Measurements from ENCODE around the gene SAMD4A. TPM values are rescaled to one million over a fixed set of nuclear protein-coding genes. Genes with fewer than 3 reads are reported as not detected.

SAMD4A gene
- total RNA-seq, 1 experiment from 2014 or later = 26.5 TPM

DNA sequence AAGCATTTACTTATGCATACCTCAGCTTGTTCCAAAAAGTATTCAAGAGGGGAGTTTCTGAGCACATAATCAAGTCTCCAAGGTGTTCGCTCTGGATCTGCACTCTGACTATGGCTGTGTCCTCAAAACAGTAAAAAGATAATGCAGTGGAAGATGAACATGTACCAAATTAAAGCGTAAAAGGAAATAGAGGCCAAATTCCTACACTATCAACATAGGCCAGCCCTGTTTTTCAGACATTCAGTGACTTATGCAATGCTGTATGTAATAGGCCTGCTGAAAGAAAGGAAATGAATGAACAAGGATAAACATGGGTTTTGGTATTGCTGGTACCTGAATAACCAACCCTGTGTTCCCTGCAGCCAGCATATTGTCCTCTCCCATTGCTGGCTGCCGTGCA, 115.7 kb downstream of the SAMD4A start:
- CTCF ChIA-PET = no interaction called here
- Histone ChIP-seq H3K36me3 (ENCODE audit: insufficient read depth, low read length, poor library complexity, severe bottlenecking) (no peaks in the 10 kb centered on the region), H3K4me3 (ENCODE audit: low read depth, low read length, poor library complexity, severe bottlenecking) (no peak overlapping the region), H3K27me3 (replicated peaks; ENCODE audit: insufficient read depth, low read depth, low read length, poor library complexity) (no peaks in the 10 kb centered on the region), H3K9me3 (ENCODE audit: low read depth, low read length, poor library complexity, severe bottlenecking) (no peaks in the 10 kb centered on the region), H3K4me1 (ENCODE audit: insufficient read depth, low read length, poor library complexity, severe bottlenecking) (peaks cover 28% of the 10 kb centered on the region), H3K27ac (ENCODE audit: low read depth, low read length, poor library complexity, severe bottlenecking) (no peak overlapping the region)
- intact Hi-C loops (cut with micrococcal nuclease; ENCODE audit: unreplicated experiment) = no loop called here
- DNase-seq (ENCODE audit: low spot score) = no peak
- POLR2A ChIA-PET (ENCODE audit: low non-redundant PET) = no interaction called here
- no TSS peak for BruUV-seq (replicated peaks)
- TF ChIP-seq EZH2 (IDR thresholded peaks at IDR 0.05; ENCODE audit: borderline replicate concordance, low read depth, low read length, poor library complexity, severe bottlenecking) = no peak
- TF ChIP-seq, protein P1, sequence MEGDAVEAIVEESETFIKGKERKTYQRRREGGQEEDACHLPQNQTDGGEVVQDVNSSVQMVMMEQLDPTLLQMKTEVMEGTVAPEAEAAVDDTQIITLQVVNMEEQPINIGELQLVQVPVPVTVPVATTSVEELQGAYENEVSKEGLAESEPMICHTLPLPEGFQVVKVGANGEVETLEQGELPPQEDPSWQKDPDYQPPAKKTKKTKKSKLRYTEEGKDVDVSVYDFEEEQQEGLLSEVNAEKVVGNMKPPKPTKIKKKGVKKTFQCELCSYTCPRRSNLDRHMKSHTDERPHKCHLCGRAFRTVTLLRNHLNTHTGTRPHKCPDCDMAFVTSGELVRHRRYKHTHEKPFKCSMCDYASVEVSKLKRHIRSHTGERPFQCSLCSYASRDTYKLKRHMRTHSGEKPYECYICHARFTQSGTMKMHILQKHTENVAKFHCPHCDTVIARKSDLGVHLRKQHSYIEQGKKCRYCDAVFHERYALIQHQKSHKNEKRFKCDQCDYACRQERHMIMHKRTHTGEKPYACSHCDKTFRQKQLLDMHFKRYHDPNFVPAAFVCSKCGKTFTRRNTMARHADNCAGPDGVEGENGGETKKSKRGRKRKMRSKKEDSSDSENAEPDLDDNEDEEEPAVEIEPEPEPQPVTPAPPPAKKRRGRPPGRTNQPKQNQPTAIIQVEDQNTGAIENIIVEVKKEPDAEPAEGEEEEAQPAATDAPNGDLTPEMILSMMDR (conservative IDR thresholded peaks at IDR 0.05; ENCODE audit: low read depth, low read length) = no peak

DNA sequence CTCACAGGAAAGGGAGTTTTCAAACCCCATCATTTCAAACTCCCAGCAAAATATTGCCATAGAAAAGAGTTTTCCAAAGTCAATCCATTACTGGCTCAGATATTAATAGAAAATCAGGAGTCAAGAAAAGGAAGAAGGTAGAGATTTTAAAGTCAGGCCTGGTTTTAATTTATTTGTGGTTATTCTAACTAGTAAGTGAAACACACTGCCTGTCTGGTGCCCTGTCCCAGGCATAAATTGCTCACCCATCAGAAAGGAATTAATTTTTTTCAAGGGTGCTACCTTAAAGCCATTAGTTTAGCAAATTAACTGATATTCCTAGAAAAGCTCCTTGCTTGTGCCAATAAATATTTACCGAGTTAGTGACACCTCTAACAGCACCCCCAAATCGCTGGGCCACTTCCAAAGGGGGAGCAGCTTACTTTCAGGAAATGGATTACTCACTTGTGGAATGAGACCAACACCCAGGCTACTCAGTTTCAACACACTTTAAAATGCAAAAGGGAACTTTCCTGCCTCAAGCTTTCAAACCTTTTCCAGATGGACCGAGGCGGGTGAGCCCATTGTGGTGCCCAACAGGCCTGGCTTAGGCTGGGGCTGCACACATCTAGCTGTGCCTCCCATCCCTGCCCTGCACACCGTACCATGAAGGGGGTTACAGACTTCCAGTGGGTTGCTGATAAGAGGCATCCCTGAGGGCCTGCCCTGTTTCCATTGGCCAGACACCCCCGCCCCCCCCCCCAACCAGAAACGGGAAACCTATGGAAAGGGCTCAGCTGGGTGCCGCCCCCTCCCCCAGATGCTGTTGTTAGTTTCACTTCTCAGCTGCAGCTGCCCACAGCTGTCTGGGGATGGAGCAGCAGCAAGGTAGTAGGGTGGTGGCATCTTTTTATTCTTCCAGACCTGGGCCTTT, 117.2 kb downstream of the SAMD4A start:
- ChIA-PET CTCF (interaction anchor here (1.0 kb wide), 1 partner anchor 14 kb away, joined by 3 read pairs; no protein-coding TSS in a partner anchor), POLR2A (ENCODE audit: low non-redundant PET) (no interaction called here)
- Histone ChIP-seq H3K27ac (ENCODE audit: low read depth, low read length, poor library complexity, severe bottlenecking) (no peak overlapping the region), H3K4me1 (ENCODE audit: insufficient read depth, low read length, poor library complexity, severe bottlenecking) (peaks cover 22% of the 10 kb centered on the region), H3K27me3 (replicated peaks; ENCODE audit: insufficient read depth, low read depth, low read length, poor library complexity) (no peaks in the 10 kb centered on the region), H3K4me3 (ENCODE audit: low read depth, low read length, poor library complexity, severe bottlenecking) (no peak overlapping the region), H3K36me3 (ENCODE audit: insufficient read depth, low read length, poor library complexity, severe bottlenecking) (no peaks in the 10 kb centered on the region), H3K9me3 (ENCODE audit: low read depth, low read length, poor library complexity, severe bottlenecking) (no peaks in the 10 kb centered on the region)
- DNase-seq (ENCODE audit: low spot score) = peak; percentile 40
- no TSS peak for BruUV-seq (replicated peaks)
- intact Hi-C loops (cut with micrococcal nuclease; ENCODE audit: unreplicated experiment) = no loop called here
- TF ChIP-seq, protein P1 (conservative IDR thresholded peaks at IDR 0.05; ENCODE audit: low read depth, low read length) = no peak
- no peak for TF ChIP-seq EZH2 (IDR thresholded peaks at IDR 0.05; ENCODE audit: borderline replicate concordance, low read depth, low read length, poor library complexity, severe bottlenecking)

DNA sequence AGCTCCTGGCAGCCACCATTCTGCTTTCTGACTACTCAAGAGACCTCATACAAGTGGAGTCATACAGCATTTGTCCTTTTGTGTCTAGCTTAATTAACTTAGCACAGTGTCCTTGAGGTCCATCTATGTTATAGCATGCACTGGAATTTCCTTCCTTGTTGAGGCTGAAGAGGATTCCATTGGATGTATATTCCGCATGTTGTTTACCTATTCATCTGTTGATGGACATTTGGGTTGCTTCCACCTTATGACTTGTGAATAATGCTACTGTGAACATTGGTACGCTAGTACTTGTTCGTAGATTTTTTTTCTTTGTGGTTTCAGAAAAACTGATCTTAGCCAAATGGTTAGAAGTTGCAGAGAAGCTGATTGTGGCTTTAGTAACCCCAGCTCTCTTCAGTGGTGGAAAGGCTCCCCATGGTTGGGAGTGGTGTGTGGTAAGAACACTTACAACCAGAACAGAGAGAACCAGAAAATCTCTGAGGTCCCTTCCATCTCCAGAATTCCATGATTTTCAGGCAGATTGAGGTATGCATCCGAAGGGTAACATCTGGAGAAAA, 118.4 kb downstream of the SAMD4A start:
- DNase-seq (ENCODE audit: low spot score) = no peak
- H3K36me3 ChIP-seq (ENCODE audit: insufficient read depth, low read length, poor library complexity, severe bottlenecking) = no peaks in the 10 kb centered on the region
- H3K27ac ChIP-seq (ENCODE audit: low read depth, low read length, poor library complexity, severe bottlenecking) = no peak overlapping the region
- H3K9me3 ChIP-seq (ENCODE audit: low read depth, low read length, poor library complexity, severe bottlenecking) = no peaks in the 10 kb centered on the region
- CTCF ChIA-PET = interaction anchor here (1.0 kb wide), 1 partner anchor 88 kb away, joined by 7 read pairs; no protein-coding TSS in a partner anchor
- no peaks in the 10 kb centered on the region for H3K27me3 ChIP-seq (replicated peaks; ENCODE audit: insufficient read depth, low read depth, low read length, poor library complexity)
- H3K4me1 ChIP-seq (ENCODE audit: insufficient read depth, low read length, poor library complexity, severe bottlenecking) = peaks cover 22% of the 10 kb centered on the region
- no TSS peak for BruUV-seq (replicated peaks)
- POLR2A ChIA-PET (ENCODE audit: low non-redundant PET) = no interaction called here
- TF ChIP-seq, protein P1 (conservative IDR thresholded peaks at IDR 0.05; ENCODE audit: low read depth, low read length) = no peak
- no peak for TF ChIP-seq EZH2 (IDR thresholded peaks at IDR 0.05; ENCODE audit: borderline replicate concordance, low read depth, low read length, poor library complexity, severe bottlenecking)
- intact Hi-C loops (cut with micrococcal nuclease; ENCODE audit: unreplicated experiment) = no loop called here
- no peak overlapping the region for H3K4me3 ChIP-seq (ENCODE audit: low read depth, low read length, poor library complexity, severe bottlenecking)
